DMS114 treated with DMSO at 0.1 percent for 48 hours (cell line): Measurements from ENCODE around the gene DHRS4L2.
"Not testable (repeated sequence)": the region's sequence is repeated elsewhere in the genome, so short reads cannot be mapped to it uniquely, and the experiment has no call there.

Experiments
- DNase-seq: peaks from one replicate; lab custom pipeline; 2025; ENCODE audit not compliant: unreplicated experiment; lab: John Stamatoyannopoulos, UW

Gene DHRS4L2

DNA sequence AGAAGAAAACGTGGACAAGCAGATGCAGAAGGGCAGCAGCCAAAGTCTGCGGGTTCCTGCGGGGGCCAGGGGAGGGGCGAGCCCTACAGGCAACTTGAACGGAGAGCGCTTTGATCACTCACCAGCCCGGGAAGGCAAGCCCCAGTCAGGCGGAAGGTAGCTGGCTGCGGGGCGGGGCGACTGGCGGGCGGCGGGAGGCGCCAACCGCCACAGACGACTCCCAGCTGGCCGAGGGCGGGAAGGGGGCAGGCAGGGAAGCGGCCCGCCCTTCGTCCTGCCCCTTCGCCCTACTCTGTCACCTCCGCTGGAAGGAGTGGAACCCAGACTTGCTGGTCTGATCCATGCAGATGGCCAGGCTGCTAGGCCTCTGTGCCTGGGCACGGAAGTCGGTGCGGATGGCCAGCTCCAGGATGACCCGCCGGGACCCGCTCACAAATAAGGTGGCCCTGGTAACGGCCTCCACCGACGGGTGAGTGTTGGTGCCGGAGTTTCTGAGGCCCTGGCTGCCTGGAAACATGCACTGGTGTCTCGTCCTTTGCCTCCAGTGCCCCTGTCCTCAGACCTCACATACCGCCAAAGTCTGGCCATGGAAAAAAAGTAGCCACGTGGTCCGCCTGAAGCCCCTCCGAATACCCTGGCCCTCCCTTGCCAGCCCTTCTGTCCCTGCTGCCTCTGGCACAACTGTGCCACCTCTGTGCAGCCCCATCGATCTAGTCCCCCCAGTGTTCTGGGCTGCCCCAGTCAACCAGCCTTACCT, at the start of gene DHRS4L2:
Gene DHRS4L2 (plus strand): TSS at position 323 of the 757 bp plus-strand sequence. CDS start 19 bp downstream, at position 342.
- DNase-seq, result not testable (repeated sequence)

DNA sequence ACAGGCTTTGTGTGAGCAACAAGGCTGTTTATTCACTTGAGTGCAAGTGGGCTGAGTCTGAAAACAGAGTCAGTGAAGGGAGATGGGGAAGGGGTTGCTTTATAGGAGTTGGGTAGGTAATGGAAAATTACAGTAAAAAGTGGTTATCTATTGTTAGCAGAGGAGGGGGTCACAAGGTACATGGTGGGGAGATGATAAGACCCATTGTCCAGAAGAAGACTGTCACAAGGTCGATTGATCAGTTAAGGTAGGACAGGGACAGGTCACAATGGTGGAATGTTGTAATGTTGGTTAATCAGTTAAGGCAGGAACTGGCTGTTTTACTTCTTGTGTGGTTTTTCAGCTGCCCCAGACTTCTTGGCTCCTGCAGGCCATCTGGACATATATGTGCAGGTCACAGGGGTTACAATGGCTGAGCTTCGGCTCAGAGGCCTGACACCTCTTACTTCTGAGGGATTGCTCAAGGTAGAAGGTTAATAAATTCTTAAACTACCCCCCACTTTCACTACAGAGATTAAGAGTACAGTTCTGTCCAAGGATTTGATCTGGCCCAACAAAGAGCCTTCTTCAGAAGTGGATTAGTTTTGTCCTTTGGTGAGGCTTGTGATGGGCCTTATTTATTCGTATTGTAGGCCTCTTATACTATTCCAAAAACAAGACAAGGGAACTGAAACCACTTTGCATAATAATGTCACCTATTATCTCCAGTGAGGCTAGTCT, 49.0 kb upstream of the DHRS4L2 start:
- DNase-seq, result no peak

- no peak for DNase-seq
These were observed 47.5 kb upstream of the DHRS4L2 start for GRCh38 chr14:23941230-23941629.

DNA sequence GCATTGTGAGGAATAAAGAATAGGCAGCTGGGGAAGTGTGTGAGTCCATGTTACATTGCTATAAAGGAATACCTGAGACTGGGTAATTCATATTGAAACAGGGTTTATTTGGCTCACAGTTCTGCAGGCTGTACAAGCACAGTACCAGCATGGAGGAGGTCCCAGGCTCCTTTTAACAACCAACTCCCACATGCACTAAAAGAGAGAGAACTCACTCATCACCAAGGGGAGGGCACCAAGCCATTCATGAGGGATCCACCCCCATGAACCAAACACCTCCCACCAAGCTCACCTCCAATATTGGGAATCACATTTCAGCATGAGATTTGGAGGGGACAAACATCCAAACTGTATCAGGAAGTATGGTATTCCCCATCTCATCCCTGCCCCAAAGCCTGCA, 47.1 kb upstream of the DHRS4L2 start:
- DNase-seq, result no peak

DNA sequence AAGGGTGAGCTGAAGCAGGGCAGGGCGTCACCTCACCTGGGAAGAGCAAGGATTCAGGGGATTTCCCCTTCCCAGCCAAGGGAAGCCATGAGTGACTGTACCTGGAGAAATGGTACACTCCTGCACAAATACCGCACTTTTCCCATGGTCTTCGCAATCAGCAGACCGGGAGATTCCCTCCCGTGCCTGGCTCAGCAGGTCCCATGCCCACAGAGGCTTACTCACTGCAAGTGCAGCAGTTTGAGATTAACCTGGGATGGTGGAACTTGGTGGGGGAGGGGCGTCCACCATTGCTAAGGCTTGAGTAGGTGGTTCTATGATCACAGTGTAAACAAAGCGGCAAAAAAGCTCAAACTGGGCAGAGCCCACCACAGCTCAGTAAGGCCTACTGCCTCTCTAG, 46.1 kb upstream of the DHRS4L2 start:
- DNase-seq, result no peak

- DNase-seq, result not testable (repeated sequence)
These were observed 39.7 kb upstream of the DHRS4L2 start for GRCh38 chr14:23949069-23949468.

DNA sequence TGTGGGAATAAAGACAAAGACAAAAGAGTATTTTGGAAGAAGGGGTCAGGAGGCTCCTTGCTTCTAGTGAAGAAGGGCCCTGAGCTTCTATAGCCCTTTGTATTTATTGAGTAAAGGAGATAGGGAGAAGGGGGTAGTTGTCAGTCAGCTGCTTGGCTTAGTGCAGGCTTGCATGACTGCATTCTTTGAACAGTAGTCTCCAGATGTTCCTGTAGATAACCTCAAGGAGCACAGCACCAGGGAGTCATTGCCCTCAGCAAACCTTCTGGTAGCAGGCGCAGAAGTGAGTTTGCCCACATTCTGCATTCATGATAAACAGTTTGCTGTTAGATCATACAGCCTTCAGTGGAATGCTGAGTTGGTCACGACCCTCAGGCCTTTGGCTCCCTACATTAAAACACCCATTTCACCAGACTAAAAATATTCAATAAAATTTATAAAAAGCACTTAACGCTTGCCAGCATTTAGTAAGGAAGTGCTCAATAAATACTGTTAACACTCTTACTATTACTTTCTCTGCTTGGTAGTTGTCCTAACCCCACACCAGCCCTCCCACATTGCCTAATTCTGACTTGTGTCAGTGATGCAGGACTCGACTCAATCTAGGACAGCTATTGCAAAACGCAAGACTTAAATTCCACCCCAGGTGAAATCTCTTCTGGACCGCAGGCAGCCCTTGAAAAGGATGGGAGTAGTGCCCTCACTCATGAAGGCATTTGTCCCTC, 38.2 kb upstream of the DHRS4L2 start:
- no peak for DNase-seq

GRCh38 chr14:23951136-23951466, 37.6 kb upstream of the DHRS4L2 start:
- DNase-seq, result not testable (repeated sequence)

DNA sequence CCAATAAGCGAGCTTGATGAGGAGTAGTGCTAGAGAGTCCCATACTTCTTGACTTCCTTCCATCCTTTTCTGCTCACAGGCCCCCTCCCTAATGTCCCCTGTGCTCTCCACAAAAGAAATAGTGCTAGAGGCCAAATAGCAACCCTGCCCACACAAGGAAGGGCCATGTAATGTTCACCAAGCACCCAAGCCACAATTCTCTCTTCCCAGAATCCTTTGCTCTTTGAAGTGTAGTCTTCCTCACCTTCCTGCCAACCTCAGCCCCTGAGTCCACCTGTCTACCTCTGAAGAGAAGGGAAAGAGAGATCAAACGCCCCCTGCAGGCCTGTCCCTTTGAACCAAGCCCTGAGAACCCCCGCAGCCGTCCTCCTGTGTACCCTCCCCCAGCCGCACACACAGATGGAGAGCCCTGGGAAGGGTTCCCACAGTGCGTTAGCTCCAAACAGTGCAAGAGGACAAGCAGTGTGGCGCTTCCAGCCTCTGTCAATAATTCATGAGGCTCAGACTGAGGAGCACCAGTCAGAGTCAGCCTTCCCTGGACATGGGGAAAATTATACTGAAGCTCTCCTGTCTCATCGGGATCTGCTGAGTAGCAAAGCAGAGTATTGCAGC, 37.0 kb upstream of the DHRS4L2 start:
- no peak for DNase-seq

DNA sequence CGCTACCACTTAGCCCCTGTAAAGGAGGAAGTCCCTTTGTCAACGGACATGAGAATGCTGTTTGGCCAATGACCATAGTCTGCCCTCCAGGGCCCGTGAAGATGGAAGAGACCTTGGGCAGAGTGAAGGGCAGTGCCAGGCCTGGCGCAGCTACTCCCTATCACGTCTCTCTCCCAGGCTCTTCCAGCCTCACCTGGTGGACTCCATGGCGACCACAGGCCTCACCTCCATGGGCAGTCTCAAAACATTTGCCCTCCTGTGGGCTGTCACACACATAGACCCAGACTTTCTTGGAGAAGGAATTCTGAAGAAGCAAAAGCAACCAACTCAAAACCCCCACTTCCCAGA, 35.6 kb upstream of the DHRS4L2 start:
- not testable (repeated sequence) for DNase-seq

- DNase-seq, result peak; percentile 60
These were observed 35.1 kb upstream of the DHRS4L2 start, which contains the start of gene DHRS4 for GRCh38 chr14:23953464-23954278. Gene DHRS4, plus strand, starts transcription at chr14:23953770. Its CDS starts 19 bp downstream, at chr14:23953789.

- not testable (repeated sequence) for DNase-seq
These were observed 34.5 kb upstream of the DHRS4L2 start for GRCh38 chr14:23954279-23954614.

DNA sequence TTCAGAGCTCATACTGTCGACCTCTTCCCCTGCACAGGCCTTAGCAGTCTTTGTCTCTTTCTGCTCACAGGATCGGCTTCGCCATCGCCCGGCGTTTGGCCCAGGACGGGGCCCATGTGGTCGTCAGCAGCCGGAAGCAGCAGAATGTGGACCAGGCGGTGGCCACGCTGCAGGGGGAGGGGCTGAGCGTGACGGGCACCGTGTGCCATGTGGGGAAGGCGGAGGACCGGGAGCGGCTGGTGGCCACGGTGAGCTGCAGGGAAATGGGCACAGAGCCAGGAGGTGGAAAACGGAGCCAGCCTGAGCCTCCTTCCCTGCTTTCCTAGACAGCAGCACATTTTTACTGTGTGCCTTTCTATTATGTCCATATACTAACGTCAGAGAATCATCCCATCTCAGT, 33.8 kb upstream of the DHRS4L2 start:
- DNase-seq, result not testable (repeated sequence)

- not testable (repeated sequence) for DNase-seq
These were observed 32.9 kb upstream of the DHRS4L2 start for GRCh38 chr14:23955811-23956210.

GRCh38 chr14:23957913-23958569, 30.7 kb upstream of the DHRS4L2 start:
- DNase-seq, result not testable (repeated sequence)

DNA sequence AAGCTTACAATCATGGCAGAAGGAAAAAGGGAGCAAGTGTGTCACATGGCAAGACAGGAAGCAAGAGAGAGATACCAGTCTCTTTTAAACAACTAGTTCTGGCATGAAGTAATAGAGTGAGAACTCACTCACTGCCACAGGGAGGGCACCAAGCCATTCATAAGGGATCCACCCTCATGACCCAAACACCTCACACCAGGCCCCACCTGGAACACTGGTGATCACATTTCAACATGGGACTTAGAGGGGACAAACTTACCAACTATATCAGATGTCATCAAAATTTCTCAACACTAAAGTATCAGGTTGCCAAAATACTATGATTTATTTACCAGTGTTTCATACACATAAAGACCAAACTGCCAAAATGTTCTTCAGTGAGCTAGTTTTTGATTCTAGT, 27.8 kb upstream of the DHRS4L2 start:
- not testable (repeated sequence) for DNase-seq

GRCh38 chr14:23961704-23962103, 27.0 kb upstream of the DHRS4L2 start:
- not testable (repeated sequence) for DNase-seq

GRCh38 chr14:23969130-23969480, 19.6 kb upstream of the DHRS4L2 start:
- not testable (repeated sequence) for DNase-seq

GRCh38 chr14:23969481-23970282, 19.0 kb upstream of the DHRS4L2 start:
- not testable (repeated sequence) for DNase-seq
